ENCODE data around the gene EHD4.
A peak's percentile ranks its signal among the peaks of the same experiment; 100 is the strongest.

EHD4 gene

DNA sequence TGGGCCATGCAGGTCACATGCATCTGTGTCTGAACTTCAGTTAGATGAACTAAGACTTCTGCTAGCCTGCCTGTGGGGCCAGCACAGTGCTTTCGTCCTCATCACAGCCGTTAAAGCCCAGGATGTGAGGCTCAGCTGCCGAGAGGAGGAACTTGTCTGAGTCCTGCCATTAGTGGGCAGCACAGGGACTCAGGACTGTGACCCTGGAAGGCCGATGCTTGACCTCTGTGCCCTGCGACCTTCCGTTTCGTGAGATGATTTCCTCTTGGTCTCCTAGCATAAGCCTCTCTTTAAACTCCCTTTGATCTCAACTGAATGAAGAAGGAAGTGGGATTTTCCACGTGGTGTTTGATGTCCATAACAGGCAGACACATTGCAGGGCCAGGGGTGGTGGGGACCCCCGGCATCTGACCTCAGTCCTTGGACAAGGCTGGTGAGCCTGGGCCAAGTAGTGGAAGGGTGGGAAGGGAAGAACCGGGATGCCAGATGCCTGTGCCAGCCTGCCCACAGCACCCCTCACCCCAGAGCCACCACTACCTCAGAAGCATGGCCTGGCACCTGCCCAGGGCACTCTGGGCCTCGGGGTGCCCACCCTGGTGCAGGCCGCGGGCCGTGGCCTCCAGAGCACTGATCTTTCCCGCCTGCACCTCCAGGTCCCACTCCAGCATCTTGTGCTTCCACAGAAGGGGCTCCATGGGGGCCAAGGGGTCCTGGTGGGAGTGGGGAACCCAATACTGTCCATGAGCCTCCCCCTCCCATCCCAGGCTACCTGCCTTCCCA lies 112.1 kb downstream of the EHD4 start:
- DNase-seq (ENCODE audit: low read depth): no peak

GRCh38 chr15:41858756-41859155 lies 113.6 kb downstream of the EHD4 start:
- no peak for DNase-seq (ENCODE audit: low read depth)

DNA sequence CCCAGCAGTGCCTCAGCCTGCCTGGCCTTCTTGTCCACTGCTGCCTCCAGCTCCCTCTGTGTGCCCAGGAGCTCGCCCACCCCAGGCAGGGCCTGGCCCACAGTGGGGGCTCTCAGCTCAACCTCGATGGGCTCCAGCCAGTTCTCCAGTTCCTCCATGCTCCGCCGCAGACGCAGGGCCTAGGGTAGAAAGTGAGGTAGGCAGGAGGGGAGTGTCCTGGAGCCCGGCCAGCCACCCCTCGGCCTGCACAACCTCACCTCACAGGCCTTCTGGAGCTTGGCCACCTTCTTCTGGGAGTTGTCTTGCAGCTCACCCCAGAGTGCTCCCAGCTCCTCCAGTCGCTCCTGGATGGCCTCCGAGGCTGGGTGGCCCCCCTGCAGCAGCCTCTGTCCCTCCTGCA lies 115.0 kb downstream of the EHD4 start:
- DNase-seq (ENCODE audit: low read depth): no peak

- DNase-seq (ENCODE audit: low read depth): no peak
Measured at GRCh38 chr15:41856716-41857115, 115.6 kb downstream of the EHD4 start.

DNA sequence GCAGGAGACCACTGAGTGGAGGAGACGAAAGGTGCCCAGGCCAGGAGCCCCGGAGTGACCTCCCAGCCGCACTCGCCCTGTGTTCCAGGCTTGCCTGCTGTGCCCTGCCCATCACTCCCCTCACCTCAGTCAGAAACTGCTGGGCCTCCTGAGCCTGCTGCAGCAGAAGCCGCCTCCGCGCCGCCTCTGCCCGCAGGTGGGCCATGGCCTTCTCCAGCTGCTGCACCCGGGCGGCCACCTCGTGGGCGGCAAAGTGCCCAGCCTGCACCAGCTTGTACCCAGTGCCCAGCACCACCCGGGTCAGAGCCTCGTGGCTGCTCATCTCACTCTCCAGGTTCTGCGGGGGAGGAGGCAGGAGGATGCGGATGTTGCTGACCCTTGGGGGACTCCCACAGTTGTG lies 116.1 kb downstream of the EHD4 start:
- DNase-seq (ENCODE audit: low read depth): no peak

GRCh38 chr15:41855261-41855961 lies 116.9 kb downstream of the EHD4 start:
- DNase-seq (ENCODE audit: low read depth): no peak

DNA sequence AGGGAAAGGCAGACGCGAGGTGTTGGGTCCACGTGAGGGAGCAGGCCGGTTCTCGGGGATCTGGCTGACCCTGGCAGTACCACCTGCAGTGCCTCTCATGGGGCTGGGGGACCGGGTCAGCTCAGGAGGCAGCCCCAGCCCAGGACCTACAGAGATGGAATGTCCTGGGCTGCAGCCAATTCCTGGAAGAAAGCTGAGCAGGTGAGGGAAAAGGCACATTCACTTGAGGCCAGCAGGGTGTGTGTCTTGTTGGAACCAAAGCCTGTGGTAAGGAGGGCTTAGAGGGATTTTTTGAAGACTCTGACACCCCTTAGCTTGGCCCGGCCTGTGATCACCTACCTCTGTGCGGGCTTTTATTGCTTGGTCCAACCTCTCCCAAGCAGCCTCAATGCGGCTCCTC lies 117.9 kb downstream of the EHD4 start:
- no peak for DNase-seq (ENCODE audit: low read depth)

- no peak for DNase-seq (ENCODE audit: low read depth)
Measured at GRCh38 chr15:41853831-41854230, 118.5 kb downstream of the EHD4 start.

DNA sequence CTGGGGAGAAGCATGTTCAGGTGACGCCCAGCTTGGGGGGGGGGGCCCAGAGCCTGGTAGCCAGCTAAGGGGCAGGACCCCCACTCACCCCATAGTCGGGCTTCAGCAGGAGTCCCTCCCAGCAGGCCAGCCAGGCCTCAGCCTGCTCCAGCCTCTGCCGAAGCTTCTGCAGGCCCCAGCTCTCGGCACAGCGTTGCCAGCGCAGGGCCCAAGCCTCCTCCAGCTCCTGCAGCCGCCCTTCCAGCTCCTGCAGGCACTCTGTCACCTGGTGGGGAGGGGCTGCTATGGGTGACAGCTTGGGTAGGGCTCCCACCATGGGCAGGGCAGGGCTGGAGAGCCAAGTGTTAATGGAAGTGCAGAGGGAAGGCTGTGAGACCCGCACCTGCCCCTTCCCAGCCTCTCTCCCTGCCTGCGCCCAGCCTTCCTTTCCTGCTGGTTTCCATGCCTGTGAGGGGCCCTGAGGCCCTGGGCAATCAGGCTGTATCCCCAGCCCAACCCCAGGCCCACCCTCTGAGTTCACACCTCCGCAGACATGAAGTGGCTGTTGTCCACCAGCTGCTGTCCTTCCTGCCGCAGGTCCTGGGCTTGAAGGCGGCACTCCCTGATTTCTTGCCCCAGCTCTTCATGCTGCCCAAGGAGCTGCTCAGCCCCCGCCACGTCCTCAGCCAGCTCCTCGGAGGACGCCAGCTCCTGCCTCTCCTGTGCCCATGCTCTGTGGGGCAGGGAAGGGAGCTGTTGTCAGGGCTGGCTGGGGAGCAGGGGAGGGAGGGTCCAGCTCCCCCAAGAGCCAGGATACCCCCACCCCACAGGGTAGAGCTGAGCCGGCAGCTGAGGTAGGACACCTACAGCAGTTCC lies 119.4 kb downstream of the EHD4 start:
- DNase-seq (ENCODE audit: low read depth): no peak

GRCh38 chr15:41851755-41852370 lies 120.5 kb downstream of the EHD4 start:
- no peak for DNase-seq (ENCODE audit: low read depth)

GRCh38 chr15:41851167-41851523 lies 121.2 kb downstream of the EHD4 start:
- DNase-seq (ENCODE audit: low read depth): no peak

DNA sequence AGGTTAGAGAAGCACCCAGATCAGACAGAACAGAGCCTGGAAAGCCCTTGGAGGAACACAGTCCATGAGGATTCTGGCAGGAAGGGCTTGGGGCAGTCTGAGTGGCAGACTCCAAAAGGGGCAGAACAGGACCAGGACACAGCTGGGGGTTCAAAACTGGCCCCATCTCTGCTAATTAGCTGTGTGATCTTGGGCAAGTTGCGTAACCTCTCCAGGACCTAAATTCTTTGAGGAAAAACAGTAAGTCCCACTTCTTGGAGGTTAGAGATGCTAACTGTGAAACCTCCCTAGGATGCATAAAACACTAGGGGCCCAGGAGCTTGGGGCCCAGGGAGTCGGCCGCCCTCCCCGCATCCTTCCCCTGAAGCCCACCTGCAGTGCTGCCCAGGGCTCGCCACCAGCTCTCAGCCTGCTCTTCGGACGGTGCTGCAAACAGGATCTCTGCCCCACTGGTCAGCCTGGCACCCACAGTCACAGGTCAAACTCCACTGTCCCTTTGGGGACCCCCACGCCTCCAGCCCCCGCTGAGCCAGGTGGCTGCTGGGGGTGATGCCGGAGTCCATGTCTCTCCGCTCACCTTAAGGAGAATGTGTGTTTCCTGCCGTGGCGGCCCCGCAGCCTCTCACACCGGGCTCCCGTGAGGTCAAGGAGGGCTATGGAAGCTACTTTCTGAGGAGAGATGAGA lies 121.7 kb downstream of the EHD4 start:
- no peak for DNase-seq (ENCODE audit: low read depth)

GRCh38 chr15:41849861-41850260 lies 122.5 kb downstream of the EHD4 start:
- no peak for DNase-seq (ENCODE audit: low read depth)

GRCh38 chr15:41849204-41849603 lies 123.2 kb downstream of the EHD4 start:
- no peak for DNase-seq (ENCODE audit: low read depth)

DNA sequence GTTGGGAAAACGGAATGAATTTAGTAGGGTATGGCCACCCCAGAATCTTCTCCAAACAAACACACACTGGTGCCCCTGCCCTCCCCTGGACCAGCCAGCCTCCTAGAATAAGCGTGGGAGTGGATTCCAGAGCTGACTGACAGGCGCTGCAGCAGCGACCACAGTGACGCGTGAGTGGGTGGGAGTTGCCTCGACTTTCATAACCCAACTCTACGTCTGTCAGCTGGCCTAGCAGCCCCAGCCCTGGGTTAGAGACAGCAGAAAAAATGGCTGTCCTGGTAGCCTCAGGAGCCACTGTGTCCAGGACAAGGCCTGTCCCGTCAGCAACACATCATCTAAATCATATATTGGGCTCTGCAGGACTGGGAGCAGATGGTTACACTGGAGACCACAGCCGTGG lies 123.7 kb downstream of the EHD4 start:
- DNase-seq (ENCODE audit: low read depth): peak; percentile 11

- DNase-seq (ENCODE audit: low read depth): no peak
Measured at GRCh38 chr15:41847981-41848380, 124.4 kb downstream of the EHD4 start.

DNA sequence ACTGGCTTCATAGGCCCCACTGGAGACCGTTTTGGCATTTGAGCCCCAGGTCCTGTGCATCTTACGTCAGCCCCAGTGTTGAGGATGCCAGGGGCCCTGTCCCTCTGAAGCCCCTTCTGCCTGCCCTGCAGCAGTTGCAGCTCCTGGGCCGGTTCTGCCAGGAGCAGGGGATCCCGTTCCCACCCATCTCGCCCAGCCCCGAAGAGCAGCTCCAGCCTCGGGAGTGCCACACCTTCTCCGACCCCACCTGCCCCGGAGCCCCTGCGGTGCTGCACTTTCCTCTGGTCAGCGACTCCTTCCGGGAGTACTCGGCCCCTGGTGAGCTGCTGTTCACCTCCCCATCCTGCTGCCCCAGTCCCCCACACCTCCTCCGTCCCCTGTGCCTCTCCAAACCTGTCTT lies 125.2 kb downstream of the EHD4 start:
- no peak for DNase-seq (ENCODE audit: low read depth)
